Muscle layer of colon (tissue), 2 donors: ENCODE measurements around the gene DAPK1.
"Not testable (repeated sequence)": the region's sequence is repeated elsewhere in the genome, so short reads cannot be mapped to it uniquely, and the experiment has no call there.

ENCODE experiments used
- H3K27ac ChIP-seq: one replicate; pipeline ENCODE4 v1.7.0; 2013; ENCODE audit warnings: low read depth, mild to moderate bottlenecking, low read length, moderate library complexity
- H3K27me3 ChIP-seq, 2 donors: one replicate each; pipeline ENCODE4 v1.7.0; 2013; ENCODE audit warnings: low read length in 2 of 2, mild to moderate bottlenecking in 2 of 2; ENCODE audit not compliant: insufficient read depth in 2 of 2, control insufficient read depth in 1 of 2
- H3K36me3 ChIP-seq: one replicate; pipeline ENCODE4 v1.7.0; 2013; ENCODE audit warnings: mild to moderate bottlenecking, low read length; ENCODE audit not compliant: insufficient read depth
- H3K4me1 ChIP-seq: one replicate; pipeline ENCODE4 v1.7.0; 2013; ENCODE audit warnings: mild to moderate bottlenecking, low read length; ENCODE audit not compliant: insufficient read depth
- H3K4me3 ChIP-seq, 2 donors: one replicate each; pipeline ENCODE4 v1.7.0; 2013; ENCODE audit warnings: low read length in 2 of 2, low read depth in 1 of 2, mild to moderate bottlenecking in 1 of 2, moderate library complexity in 1 of 2
- H3K9ac ChIP-seq: one replicate; pipeline ENCODE4 v1.7.0; 2013; ENCODE audit warnings: low read length
- H3K9me3 ChIP-seq: one replicate; pipeline ENCODE4 v1.7.0; 2013; ENCODE audit warnings: mild to moderate bottlenecking, low read length
- donor health status: abdominal sarcoma.
- donor health status: Adenocarcinoma of cecum.

The DAPK1 gene

DNA sequence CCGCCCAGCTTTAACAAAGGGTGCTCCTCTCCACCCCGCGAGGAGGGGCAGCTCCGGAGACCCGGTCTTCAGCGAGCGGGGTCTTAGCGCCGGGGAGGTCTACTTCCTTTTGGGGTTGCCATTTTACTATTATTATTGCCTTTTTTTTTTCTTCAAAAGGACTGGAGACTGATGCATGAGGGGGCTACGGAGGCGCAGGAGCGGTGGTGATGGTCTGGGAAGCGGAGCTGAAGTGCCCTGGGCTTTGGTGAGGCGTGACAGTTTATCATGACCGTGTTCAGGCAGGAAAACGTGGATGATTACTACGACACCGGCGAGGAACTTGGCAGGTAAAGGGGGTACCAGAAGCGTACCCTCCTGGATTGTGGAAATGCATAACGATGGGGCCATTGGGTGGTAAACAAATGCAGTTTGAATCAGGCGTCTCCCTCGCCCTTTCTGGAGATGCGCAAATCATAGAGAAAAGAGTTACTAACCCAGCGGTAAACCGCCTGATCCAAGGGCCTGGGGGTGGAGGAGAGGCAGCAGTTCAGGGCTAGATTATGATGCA is 1.2 kb downstream of the DAPK1 start:
- H3K9me3 ChIP-seq = no peaks in the 10 kb centered on the region
- no peaks in the 10 kb centered on the region for H3K36me3 ChIP-seq
- peak overlapping the region; percentile 93 for H3K27ac ChIP-seq
- H3K9ac ChIP-seq = peak overlapping the region; percentile 67
- no peaks in the 10 kb centered on the region for H3K27me3 ChIP-seq
- H3K4me3 ChIP-seq = peak overlapping the region; percentile 76 to 92
- H3K4me1 ChIP-seq = peaks cover 43% of the 10 kb centered on the region

- H3K36me3 ChIP-seq = no peaks in the 10 kb centered on the region
- peaks cover 49% of the 10 kb centered on the region for H3K4me1 ChIP-seq
- peak overlapping the region; percentile 93 for H3K27ac ChIP-seq
- no peaks in the 10 kb centered on the region for H3K9me3 ChIP-seq
- peak overlapping the region; percentile 76 to 92 for H3K4me3 ChIP-seq
- H3K9ac ChIP-seq = peak overlapping the region; percentile 67
- H3K27me3 ChIP-seq = no peaks in the 10 kb centered on the region
These were observed 1.9 kb downstream of the DAPK1 start for GRCh38 chr9:87499424-87500017.

DNA sequence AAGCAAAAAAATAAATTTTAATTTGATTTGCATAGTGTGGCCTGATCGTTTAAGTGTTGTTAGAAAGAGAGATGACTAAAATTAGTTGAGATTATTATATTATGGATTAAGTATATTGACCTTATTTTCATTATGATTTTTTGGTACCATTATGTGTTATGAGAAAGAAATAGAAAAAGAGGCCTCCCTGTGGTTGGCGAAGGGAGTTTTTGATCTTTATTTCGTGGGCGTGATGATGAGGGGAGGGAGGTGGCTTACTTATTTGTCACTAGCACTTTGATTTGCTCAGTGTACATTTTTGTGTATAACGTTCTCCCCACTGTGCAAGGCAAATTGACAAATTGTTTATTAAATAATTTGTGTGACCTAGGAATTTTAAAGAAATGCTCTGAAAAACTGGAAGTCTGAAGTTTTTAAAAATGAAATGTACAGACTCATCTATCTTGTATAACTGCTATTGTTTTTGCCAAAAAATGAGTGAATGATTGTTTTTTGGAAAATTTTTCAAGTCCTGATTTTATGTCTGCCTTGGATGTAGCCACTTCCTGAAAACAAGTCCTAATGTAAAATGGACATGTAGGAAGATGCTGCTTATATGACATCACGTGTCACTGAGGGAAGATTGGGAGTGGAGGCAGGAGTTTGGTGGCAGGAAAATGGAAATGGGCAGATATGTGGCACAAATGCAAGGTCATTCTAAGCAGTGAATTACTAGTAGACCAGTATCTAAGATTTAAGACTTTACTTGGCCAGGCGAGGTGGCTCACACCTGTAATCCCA is 3.0 kb downstream of the DAPK1 start:
- Histone ChIP-seq H3K27me3 (no peaks in the 10 kb centered on the region), H3K36me3 (no peaks in the 10 kb centered on the region), H3K9me3 (no peaks in the 10 kb centered on the region), H3K4me3 (no peak overlapping the region), H3K4me1 (peaks cover 49% of the 10 kb centered on the region), H3K9ac (no peak overlapping the region), H3K27ac (peak overlapping the region; percentile 22)

- not testable (repeated sequence) for H3K9me3 ChIP-seq, H3K36me3 ChIP-seq, H3K4me3 ChIP-seq, H3K9ac ChIP-seq, H3K27me3 ChIP-seq
- H3K27ac ChIP-seq = peak overlapping the region; percentile 46
- peaks cover 49% of the 10 kb centered on the region for H3K4me1 ChIP-seq
These were observed 3.6 kb downstream of the DAPK1 start for GRCh38 chr9:87501271-87501656.

DNA sequence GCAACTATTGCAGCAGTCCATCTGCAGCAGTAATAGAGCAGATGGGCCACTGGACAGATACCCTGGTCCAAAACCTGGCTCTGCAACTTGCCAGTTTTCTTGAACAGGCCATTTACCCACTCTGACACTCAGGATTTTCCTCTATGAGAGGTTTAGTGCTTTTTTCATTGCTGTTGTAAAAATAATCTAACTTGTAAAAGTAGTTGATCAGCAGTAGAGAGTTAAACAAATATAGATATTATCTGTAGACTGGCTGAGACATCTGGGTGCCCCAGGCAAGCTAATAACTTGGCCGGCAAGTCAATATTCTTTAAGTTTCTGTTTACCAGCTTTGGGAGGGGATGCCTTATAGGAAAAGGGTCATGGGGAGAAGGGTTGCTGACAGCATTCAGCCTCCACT is 4.1 kb downstream of the DAPK1 start:
- Histone ChIP-seq H3K27me3 (no peaks in the 10 kb centered on the region), H3K27ac (peak overlapping the region; percentile 46), H3K4me3 (no peak overlapping the region), H3K9me3 (no peaks in the 10 kb centered on the region), H3K4me1 (peaks cover 49% of the 10 kb centered on the region), H3K9ac (no peak overlapping the region), H3K36me3 (no peaks in the 10 kb centered on the region)

- Histone ChIP-seq H3K27ac (peak overlapping the region; percentile 46), H3K9me3 (no peaks in the 10 kb centered on the region), H3K36me3 (no peaks in the 10 kb centered on the region), H3K9ac (no peak overlapping the region), H3K4me1 (peaks cover 45% of the 10 kb centered on the region), H3K27me3 (no peaks in the 10 kb centered on the region), H3K4me3 (no peak overlapping the region)
These were observed 4.9 kb downstream of the DAPK1 start for GRCh38 chr9:87502391-87503221.

GRCh38 chr9:87503430-87503829 is 5.8 kb downstream of the DAPK1 start:
- Histone ChIP-seq H3K36me3 (no peaks in the 10 kb centered on the region), H3K4me3 (no peak overlapping the region), H3K27ac (no peak overlapping the region), H3K4me1 (peaks cover 45% of the 10 kb centered on the region), H3K9ac (no peak overlapping the region), H3K9me3 (no peaks in the 10 kb centered on the region), H3K27me3 (no peaks in the 10 kb centered on the region)

DNA sequence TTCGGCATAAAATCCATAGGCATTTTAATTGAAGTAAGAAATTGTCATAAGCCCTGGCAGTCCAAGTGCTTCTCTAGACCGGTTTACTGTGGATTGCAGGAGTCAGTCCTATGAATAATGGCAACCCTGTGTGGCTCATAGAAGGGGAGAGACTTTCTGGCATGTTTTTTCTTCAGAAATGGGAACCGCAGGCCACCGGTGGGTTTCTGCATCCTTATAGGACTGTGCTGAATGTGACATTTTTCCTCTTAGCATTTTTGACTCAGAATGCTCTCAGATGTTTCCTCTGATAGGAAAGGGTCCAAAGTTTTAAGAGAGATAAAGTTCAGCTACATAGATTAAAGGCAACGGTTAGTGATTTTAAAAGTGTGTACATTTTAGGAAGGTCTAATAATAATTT is 6.3 kb downstream of the DAPK1 start:
- Histone ChIP-seq H3K9me3 (no peaks in the 10 kb centered on the region), H3K36me3 (no peaks in the 10 kb centered on the region), H3K27ac (no peak overlapping the region), H3K27me3 (no peaks in the 10 kb centered on the region), H3K4me3 (no peak overlapping the region), H3K4me1 (peaks cover 45% of the 10 kb centered on the region), H3K9ac (no peak overlapping the region)

DNA sequence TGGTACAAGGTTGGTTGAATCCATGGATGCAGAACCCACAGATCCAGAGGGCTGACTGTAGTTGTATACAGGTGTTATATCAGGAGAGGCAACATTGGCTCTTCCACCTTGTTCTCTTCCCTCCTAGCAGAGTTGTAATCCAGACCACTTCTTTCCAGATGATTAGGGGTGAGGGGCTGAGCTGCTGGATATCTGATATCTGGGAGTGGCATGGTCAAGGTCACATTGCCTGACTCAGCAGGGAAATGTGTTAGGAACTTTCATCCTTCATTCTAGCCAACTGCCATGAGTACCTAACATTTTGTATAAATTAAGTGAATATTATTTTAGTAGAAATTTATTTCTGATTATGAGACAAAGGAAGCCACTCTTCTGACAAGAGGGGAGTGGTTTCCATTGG is 7.3 kb downstream of the DAPK1 start:
- H3K4me1 ChIP-seq = peaks cover 48% of the 10 kb centered on the region
- H3K27ac ChIP-seq = no peak overlapping the region
- no peaks in the 10 kb centered on the region for H3K36me3 ChIP-seq
- H3K9me3 ChIP-seq = no peaks in the 10 kb centered on the region
- no peak overlapping the region for H3K4me3 ChIP-seq
- no peak overlapping the region for H3K9ac ChIP-seq
- no peaks in the 10 kb centered on the region for H3K27me3 ChIP-seq

GRCh38 chr9:87505869-87506678 is 8.4 kb downstream of the DAPK1 start:
- Histone ChIP-seq H3K27ac (peak overlapping the region; percentile 24), H3K9me3 (no peaks in the 10 kb centered on the region), H3K36me3 (peaks cover 1% of the 10 kb centered on the region), H3K4me1 (peaks cover 45% of the 10 kb centered on the region), H3K27me3 (no peaks in the 10 kb centered on the region), H3K9ac (no peak overlapping the region), H3K4me3 (no peak overlapping the region)

DNA sequence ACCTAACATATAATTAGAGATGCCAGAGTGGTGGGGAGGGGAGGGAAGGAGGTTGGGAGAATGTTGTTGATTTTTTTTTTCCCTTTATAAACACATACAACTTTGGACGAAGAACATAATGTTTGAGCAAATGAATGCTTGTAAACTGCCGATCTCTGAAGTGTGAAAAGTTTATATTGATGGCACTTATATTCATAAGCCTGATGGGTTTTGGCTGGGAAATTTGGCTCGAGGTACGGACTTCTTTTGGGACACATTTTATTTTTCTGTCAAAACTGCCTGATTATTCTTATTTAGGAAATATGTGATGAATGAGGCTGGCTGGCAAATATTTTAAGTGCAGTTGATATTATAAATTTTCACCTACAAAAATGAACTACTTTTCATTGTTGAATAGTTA is 9.9 kb downstream of the DAPK1 start:
- peaks cover 4% of the 10 kb centered on the region for H3K36me3 ChIP-seq
- no peak overlapping the region for H3K9ac ChIP-seq
- H3K27ac ChIP-seq = no peak overlapping the region
- H3K4me3 ChIP-seq = no peak overlapping the region
- H3K9me3 ChIP-seq = no peaks in the 10 kb centered on the region
- H3K4me1 ChIP-seq = peaks cover 43% of the 10 kb centered on the region
- H3K27me3 ChIP-seq = no peaks in the 10 kb centered on the region
